ENCODE data around the gene PLEKHO2.

The PLEKHO2 gene

DNA sequence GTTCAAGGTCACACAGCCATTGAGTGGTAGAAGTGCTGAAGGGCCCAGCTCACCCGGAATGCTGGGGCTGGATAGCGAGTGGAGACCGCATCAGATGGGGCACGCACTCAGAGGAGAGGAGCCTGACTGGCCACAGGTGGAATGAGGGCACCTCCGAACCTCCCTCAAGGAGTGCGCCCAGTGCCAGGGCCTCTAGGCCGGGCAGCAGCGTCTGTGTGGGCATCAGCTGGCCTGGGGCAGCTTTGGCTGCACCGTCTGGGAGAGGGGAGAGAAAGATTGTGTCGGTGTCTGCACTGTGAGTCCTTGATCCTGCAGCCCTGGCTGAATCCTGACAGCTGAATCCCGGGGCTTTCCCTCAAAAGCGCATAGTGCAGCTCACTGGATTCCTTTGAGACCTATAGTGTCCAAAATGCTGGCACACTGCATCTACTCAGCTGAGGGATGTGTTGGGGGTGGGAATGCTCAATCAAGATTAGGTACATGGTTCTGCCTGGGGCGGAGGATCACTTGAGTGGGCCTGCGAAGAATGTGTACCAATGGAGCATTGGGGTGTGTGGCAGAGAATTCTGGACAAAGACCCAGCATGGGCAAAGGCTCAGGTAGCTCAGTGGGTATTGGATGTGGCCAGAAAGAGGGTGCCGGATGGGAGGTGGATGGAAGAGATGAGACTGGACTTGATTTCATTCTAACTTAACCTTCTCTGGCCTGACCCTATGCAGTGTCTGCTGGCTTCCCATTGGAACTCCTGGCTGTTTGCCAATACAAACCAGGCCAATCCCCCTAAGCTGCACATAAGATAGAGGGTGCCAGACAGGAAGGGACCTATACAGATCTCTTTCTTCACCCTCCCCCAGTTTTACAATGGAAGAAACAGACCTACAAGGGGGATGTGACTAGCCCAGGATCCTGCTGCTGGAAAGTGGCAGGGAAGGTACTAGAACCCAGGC is 70.9 kb downstream of the PLEKHO2 start:
- H3K9me3 Mint-ChIP-seq, result no peaks in the 10 kb centered on the region
- no peak for DNase-seq (ENCODE audit: low spot score)
- peak overlapping the region; percentile 32 for H3K4me3 Mint-ChIP-seq
- H3K27ac Mint-ChIP-seq, result no peak overlapping the region
- no peaks in the 10 kb centered on the region for H3K36me3 Mint-ChIP-seq (ENCODE audit: low read depth)
- H3K4me1 Mint-ChIP-seq (ENCODE audit: low read depth), result peaks cover 8% of the 10 kb centered on the region
- H3K27me3 Mint-ChIP-seq (ENCODE audit: low read depth), result peaks cover 24% of the 10 kb centered on the region

DNA sequence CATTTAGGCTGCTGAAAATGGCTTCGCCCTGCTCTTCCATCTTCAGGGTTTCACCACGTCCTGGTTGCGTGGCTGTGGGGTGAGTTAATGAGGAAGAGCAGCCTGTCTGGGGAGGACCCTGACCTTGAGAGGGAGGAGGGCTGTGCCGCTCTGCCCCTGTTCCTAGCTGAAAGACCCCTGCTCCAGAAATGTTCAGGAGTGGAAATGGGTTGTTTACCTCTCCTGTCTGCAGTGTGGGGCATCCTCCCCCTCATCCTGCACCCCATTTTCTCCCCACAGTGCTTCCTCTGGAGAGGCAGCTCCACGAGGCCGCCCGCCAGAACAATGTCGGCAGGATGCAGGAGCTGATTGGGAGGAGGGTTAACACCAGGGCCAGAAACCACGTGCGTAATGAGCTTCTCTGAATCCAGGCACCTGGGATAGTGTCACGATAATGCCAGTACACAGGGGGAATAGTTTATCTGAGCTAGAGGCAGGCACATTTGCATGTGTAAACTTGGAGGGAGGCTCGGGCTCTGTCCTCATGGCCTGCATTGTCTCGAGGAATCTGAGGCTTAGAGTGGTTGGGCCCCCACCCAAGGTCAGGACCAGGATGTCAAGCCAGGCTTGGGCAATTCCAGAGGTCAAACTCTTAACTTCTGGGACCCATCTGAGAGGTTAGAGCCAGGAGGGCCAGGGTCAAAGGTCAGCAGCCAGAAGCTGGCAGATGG is 74.0 kb downstream of the PLEKHO2 start:
- Mint-ChIP-seq H3K9me3 (no peaks in the 10 kb centered on the region), H3K4me3 (no peak overlapping the region), H3K27me3 (ENCODE audit: low read depth) (peaks cover 11% of the 10 kb centered on the region), H3K36me3 (ENCODE audit: low read depth) (no peaks in the 10 kb centered on the region), H3K4me1 (ENCODE audit: low read depth) (peaks cover 8% of the 10 kb centered on the region), H3K27ac (no peak overlapping the region)
- DNase-seq (ENCODE audit: low spot score), result no peak

DNA sequence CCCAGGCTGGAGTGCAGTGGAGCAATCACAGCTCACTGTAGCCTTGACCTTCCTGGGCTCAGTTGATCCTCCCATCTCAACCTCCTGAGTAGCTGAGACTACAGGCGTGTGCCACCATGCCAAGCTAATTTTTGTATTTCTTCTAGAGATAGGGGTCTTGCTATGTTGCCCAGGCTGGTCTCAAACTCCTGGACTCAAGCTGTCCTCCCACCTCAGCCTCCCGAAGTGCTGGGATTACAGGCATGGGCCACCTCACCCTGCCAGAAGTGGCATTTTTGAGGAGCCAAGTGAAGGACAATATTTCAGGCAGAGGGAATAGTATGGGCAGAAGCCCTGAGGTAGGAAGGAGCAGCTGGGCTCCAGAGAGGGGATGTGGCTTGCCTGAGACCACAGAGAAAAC is 74.7 kb downstream of the PLEKHO2 start:
- no peak overlapping the region for H3K4me3 Mint-ChIP-seq
- no peak overlapping the region for H3K27ac Mint-ChIP-seq
- DNase-seq (ENCODE audit: low spot score), result no peak
- peaks cover 4% of the 10 kb centered on the region for H3K27me3 Mint-ChIP-seq (ENCODE audit: low read depth)
- H3K36me3 Mint-ChIP-seq (ENCODE audit: low read depth), result no peaks in the 10 kb centered on the region
- H3K4me1 Mint-ChIP-seq (ENCODE audit: low read depth), result peaks cover 4% of the 10 kb centered on the region
- no peaks in the 10 kb centered on the region for H3K9me3 Mint-ChIP-seq

DNA sequence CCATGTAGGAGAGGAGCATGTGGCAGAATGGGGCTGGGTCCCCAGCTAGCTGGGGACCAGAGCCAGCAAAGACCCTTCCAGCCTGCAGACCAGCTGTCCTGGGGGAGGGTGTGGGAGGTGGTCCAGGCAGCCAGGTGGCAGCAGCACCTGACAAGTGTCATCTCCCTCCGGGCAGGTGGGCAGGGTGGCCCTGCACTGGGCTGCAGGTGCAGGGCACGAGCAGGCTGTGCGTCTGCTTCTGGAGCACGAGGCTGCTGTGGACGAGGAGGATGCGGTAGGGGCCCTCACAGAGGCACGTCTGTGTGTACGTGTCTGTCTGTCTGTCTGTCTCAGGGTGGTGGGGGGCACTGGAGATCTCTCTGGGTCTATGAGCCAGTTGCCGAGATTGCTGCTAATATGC is 75.5 kb downstream of the PLEKHO2 start:
- no peak for DNase-seq (ENCODE audit: low spot score)
- H3K27ac Mint-ChIP-seq, result no peak overlapping the region

More for the DNA sequence above, 75.5 kb downstream of the PLEKHO2 start:
- no peaks in the 10 kb centered on the region for H3K36me3 Mint-ChIP-seq (ENCODE audit: low read depth)
- no peak overlapping the region for H3K4me3 Mint-ChIP-seq
- H3K9me3 Mint-ChIP-seq, result no peaks in the 10 kb centered on the region
- H3K4me1 Mint-ChIP-seq (ENCODE audit: low read depth), result peaks cover 3% of the 10 kb centered on the region
- peaks cover 3% of the 10 kb centered on the region for H3K27me3 Mint-ChIP-seq (ENCODE audit: low read depth)
